PC-3 (cell line): Measurements from ENCODE around the gene SPIRE1.

Source experiments
- EZH2 ChIP-seq: fragments of 300-600 bp; sonication (generic); IDR thresholded peaks from one replicate; pipeline ENCODE4 v1.6.1; 2017; ENCODE audit warnings: antibody characterized with exemption, mild to moderate bottlenecking, low read length; ENCODE audit not compliant: unreplicated experiment
- EZH2phosphoT487 ChIP-seq: fragments of 300-600 bp; sonication (generic); IDR thresholded peaks from 2 replicates; pipeline ENCODE4 v1.6.1; 2018; ENCODE audit warnings: mild to moderate bottlenecking, antibody characterized with exemption, low read length, borderline replicate concordance
- TF ChIP-seq, protein P1 (sequence below): fragments of 300-600 bp; sonication (generic); conservative IDR thresholded peaks from 2 replicates; pipeline ENCODE4 v1.5.1; 2017; ENCODE audit warnings: antibody characterized with exemption, low read depth, mild to moderate bottlenecking, low read length

DNA sequence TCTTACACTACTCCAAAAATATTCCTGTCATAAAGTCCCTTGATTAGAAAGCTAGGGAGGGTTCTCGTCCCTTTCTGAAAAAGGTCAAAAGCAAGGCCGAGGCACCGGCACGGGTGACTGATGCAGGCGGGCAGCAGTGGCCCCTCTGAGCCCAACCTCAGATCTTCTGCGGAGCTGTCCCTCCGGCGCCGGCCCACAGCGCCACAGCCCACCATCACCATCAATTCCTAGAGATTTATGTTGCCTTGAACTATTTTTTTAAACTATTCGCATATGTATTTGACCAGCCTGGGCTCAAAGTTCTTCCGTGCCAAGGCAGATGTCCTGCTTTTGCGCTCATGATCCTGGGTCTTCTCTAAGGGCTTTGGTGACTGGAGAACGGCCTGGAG lies 223.4 kb downstream of the SPIRE1 start:
- TF ChIP-seq, protein P1, sequence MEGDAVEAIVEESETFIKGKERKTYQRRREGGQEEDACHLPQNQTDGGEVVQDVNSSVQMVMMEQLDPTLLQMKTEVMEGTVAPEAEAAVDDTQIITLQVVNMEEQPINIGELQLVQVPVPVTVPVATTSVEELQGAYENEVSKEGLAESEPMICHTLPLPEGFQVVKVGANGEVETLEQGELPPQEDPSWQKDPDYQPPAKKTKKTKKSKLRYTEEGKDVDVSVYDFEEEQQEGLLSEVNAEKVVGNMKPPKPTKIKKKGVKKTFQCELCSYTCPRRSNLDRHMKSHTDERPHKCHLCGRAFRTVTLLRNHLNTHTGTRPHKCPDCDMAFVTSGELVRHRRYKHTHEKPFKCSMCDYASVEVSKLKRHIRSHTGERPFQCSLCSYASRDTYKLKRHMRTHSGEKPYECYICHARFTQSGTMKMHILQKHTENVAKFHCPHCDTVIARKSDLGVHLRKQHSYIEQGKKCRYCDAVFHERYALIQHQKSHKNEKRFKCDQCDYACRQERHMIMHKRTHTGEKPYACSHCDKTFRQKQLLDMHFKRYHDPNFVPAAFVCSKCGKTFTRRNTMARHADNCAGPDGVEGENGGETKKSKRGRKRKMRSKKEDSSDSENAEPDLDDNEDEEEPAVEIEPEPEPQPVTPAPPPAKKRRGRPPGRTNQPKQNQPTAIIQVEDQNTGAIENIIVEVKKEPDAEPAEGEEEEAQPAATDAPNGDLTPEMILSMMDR: no peak
- TF ChIP-seq EZH2phosphoT487: no peak
- no peak for TF ChIP-seq EZH2
